K562 (cell line): ENCODE measurements around the gene RPL7A. TPM values are rescaled to one million over a fixed set of nuclear protein-coding genes. Genes with fewer than 3 reads are reported as not detected.
A peak's percentile ranks its signal among the peaks of the same experiment; 100 is the strongest.

Experiments used
- ATF1 ChIP-seq, 2 experiments: fragments of 450-650 bp in 1 of 2; IDR thresholded peaks; 2 replicates each; pipeline ENCODE4 v1.6.1; 2016; ENCODE audit warnings: missing compliant biosample characterization in 1 of 2, missing genetic modification characterization in 1 of 2
- BCL6 ChIP-seq: fragments of 250-450 bp; sonication (Bioruptor Pico); IDR thresholded peaks from 2 replicates; pipeline ENCODE4 v1.4.0; 2020
- DMBX1 ChIP-seq: fragments of 250-450 bp; sonication (Bioruptor Pico); IDR thresholded peaks from 2 replicates; pipeline ENCODE4 v1.8.0; 2022; ENCODE audit warnings: inconsistent platforms, mild to moderate bottlenecking, moderate library complexity, borderline replicate concordance
- EGR1 ChIP-seq: fragments of 450-650 bp; conservative IDR thresholded peaks from 2 replicates; pipeline ENCODE4 v1.6.1; 2017; ENCODE audit warnings: mild to moderate bottlenecking
- ELF4 ChIP-seq: fragments of 450-650 bp; formaldehyde crosslinking; IDR thresholded peaks from 2 replicates; pipeline ENCODE4 v1.4.0; 2022; ENCODE audit warnings: missing genetic modification characterization
- ETV1 ChIP-seq: fragments of 450-650 bp; conservative IDR thresholded peaks from 2 replicates; pipeline ENCODE4 v1.6.1; 2016; ENCODE audit warnings: missing genetic modification characterization, control low read depth, low read depth, missing compliant biosample characterization
- HCFC1 ChIP-seq: IDR thresholded peaks from 2 replicates; pipeline ENCODE4 v1.6.1; 2012; ENCODE audit warnings: low read depth, low read length, improper control_type of control experiment
- JUN ChIP-seq, 2 experiments: sonication (generic) in 1 of 2; formaldehyde crosslinking in 1 of 2; IDR thresholded peaks; 2 replicates each; pipeline versions ENCODE4 v1.6.1 to v1.8.0; 2012 to 2022; ENCODE audit warnings: borderline replicate concordance in 2 of 2, mild to moderate bottlenecking in 2 of 2, improper control_type of control experiment in 1 of 2, low read depth in 1 of 2, low read length in 1 of 2, missing genetic modification reagents in 1 of 2
- KHSRP ChIP-seq: fragments of 450-650 bp; IDR thresholded peaks from 2 replicates; pipeline ENCODE4 v1.6.1; 2017
- L3MBTL2 ChIP-seq: fragments of 450-650 bp; IDR thresholded peaks from 2 replicates; pipeline ENCODE4 v1.6.1; 2016; ENCODE audit warnings: mild to moderate bottlenecking, moderate library complexity
- LARP7 ChIP-seq: fragments of 450-650 bp; IDR thresholded peaks from 2 replicates; pipeline ENCODE4 v1.6.1; 2016
- NCOA4 ChIP-seq: fragments of 450-650 bp; IDR thresholded peaks from 2 replicates; pipeline ENCODE4 v1.6.1; 2018; ENCODE audit warnings: mild to moderate bottlenecking; ENCODE audit not compliant: partially characterized antibody
- NFRKB ChIP-seq: fragments of 450-650 bp; IDR thresholded peaks from 2 replicates; pipeline ENCODE4 v1.6.1; 2016; ENCODE audit warnings: low read depth
- POLR2B ChIP-seq: fragments of 450-650 bp; IDR thresholded peaks from 2 replicates; pipeline ENCODE4 v1.6.1; 2018; ENCODE audit warnings: low read depth; ENCODE audit not compliant: partially characterized antibody
- PYGO2 ChIP-seq: fragments of 450-650 bp; IDR thresholded peaks from 2 replicates; pipeline ENCODE4 v1.6.1; 2016; ENCODE audit warnings: mild to moderate bottlenecking, missing genetic modification characterization, moderate library complexity, missing compliant biosample characterization
- ZNF124 ChIP-seq: sonication (generic); formaldehyde crosslinking; IDR thresholded peaks from 2 replicates; pipeline ENCODE4 v1.8.1; 2022; ENCODE audit warnings: missing genetic modification reagents
- ZNF174 ChIP-seq: fragments of 250-450 bp; sonication (Bioruptor Pico); IDR thresholded peaks from 2 replicates; pipeline ENCODE4 v1.4.0; 2020; ENCODE audit warnings: mild to moderate bottlenecking
- ZNF696 ChIP-seq: fragments of 250-450 bp; sonication (Bioruptor Pico); conservative IDR thresholded peaks from 2 replicates; pipeline ENCODE4 v1.4.0; 2020; ENCODE audit warnings: mild to moderate bottlenecking, moderate library complexity
- polyA plus RNA-seq, 8 experiments: library from polyadenylated mRNA; depleted of rRNA in 4 of 8; stranded (reverse) in 5 of 8; unstranded in 3 of 8; fragments of >200 nt; fragmentation: Nextera tagmentation in 2 of 8; fragmentation: Illumina TruSeq in 1 of 8; extraction: Ambion mirVana in 2 of 8; extraction: Trizol in 1 of 8; gene quantifications; 2 replicates each; pipeline versions ENCODE4 v1.2.1 to v1.2.3, GENCODE V29; 2011 to 2014; ENCODE audit warnings: inconsistent platforms in 1 of 8, missing spikeins in 1 of 8
- total RNA-seq, 7 experiments: library from RNA; depleted of rRNA in 6 of 7; stranded (reverse); fragments of >200 nt in 6 of 7; fragmentation: Illumina TruSeq in 2 of 7; extraction: Trizol in 2 of 7; gene quantifications; 2 replicates each; pipeline versions ENCODE4 v1.2.1 to v1.2.3, GENCODE V29; 2011 to 2021; ENCODE audit warnings: low replicate concordance in 1 of 7
- TF ChIP-seq, protein P1 (sequence below): fragments of 250-450 bp; sonication (Bioruptor Pico); IDR thresholded peaks from 2 replicates; pipeline ENCODE4 v1.5.0; 2020; ENCODE audit warnings: mild to moderate bottlenecking, borderline replicate concordance
- TF ChIP-seq, protein P2 (sequence below): fragments of 450-650 bp; IDR thresholded peaks from 2 replicates; pipeline ENCODE4 v1.6.1; 2016; ENCODE audit warnings: borderline replicate concordance
- TF ChIP-seq, protein P3 (sequence below): fragments of 450-650 bp; IDR thresholded peaks from 2 replicates; pipeline ENCODE4 v1.6.1; 2017; ENCODE audit warnings: antibody characterized with exemption
- TF ChIP-seq, protein P4 (sequence below): fragments of 450-650 bp; formaldehyde crosslinking; IDR thresholded peaks from 2 replicates; pipeline ENCODE4 v1.4.0; 2020; ENCODE audit warnings: mild to moderate bottlenecking, mixed read lengths

RPL7A gene
- total and polyA plus RNA-seq, 9 of the 15 experiments (the other 6 are each of a cell fraction or from before 2014, with no cell fraction given) = 1,935 to 3,760 (median 2,652) TPM

DNA sequence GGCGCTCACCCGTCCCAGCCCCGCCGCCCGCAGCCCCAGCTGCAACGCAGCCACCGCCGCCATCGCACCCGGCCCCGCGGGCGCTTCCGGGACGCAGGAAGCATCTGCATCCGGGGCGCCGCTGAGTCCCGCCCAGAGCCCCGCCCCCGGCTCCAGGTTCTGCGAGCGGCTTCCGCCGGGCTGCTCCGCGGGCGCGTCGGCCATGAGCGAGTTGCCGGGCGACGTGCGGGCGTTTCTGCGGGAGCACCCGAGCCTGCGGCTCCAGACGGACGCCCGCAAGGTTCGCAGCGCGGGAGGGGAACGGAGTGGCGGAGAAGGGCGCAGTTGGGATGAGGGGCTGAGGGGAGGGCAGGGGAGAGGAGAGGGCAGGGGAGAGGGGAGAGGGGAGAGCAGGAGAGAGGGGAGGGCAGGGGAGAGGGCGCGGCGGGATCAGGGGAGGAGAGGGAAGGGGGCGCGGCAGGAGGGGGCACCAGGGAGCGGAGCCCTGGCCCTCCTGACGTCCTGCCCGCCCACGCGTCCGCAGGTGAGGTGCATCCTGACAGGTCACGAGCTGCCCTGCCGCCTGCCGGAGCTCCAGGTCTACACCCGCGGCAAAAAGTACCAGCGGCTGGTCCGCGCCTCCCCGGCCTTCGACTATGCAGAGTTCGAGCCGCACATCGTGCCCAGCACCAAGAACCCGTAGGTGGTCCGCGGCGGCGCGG lies 8.5 kb downstream of the RPL7A start, which contains the start of the genes SURF1 and SURF2 (continued):
- TF ChIP-seq, protein P1, sequence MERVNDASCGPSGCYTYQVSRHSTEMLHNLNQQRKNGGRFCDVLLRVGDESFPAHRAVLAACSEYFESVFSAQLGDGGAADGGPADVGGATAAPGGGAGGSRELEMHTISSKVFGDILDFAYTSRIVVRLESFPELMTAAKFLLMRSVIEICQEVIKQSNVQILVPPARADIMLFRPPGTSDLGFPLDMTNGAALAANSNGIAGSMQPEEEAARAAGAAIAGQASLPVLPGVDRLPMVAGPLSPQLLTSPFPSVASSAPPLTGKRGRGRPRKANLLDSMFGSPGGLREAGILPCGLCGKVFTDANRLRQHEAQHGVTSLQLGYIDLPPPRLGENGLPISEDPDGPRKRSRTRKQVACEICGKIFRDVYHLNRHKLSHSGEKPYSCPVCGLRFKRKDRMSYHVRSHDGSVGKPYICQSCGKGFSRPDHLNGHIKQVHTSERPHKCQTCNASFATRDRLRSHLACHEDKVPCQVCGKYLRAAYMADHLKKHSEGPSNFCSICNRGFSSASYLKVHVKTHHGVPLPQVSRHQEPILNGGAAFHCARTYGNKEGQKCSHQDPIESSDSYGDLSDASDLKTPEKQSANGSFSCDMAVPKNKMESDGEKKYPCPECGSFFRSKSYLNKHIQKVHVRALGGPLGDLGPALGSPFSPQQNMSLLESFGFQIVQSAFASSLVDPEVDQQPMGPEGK = no peak
- TF ChIP-seq BCL6 (CRISPR knock-in tag) = no peak
- TF ChIP-seq ATF1 (CRISPR knock-in tag; IDR thresholded peaks at IDR 0.05) = no peak
- TF ChIP-seq ATF1 (tag; IDR thresholded peaks at IDR 0.05) = peak; percentile 29; the same call in 1 of the 2 replicates
- TF ChIP-seq, protein P2, sequence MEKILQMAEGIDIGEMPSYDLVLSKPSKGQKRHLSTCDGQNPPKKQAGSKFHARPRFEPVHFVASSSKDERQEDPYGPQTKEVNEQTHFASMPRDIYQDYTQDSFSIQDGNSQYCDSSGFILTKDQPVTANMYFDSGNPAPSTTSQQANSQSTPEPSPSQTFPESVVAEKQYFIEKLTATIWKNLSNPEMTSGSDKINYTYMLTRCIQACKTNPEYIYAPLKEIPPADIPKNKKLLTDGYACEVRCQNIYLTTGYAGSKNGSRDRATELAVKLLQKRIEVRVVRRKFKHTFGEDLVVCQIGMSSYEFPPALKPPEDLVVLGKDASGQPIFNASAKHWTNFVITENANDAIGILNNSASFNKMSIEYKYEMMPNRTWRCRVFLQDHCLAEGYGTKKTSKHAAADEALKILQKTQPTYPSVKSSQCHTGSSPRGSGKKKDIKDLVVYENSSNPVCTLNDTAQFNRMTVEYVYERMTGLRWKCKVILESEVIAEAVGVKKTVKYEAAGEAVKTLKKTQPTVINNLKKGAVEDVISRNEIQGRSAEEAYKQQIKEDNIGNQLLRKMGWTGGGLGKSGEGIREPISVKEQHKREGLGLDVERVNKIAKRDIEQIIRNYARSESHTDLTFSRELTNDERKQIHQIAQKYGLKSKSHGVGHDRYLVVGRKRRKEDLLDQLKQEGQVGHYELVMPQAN = peak; percentile 93
- TF ChIP-seq PYGO2 (tag) = no peak
- TF ChIP-seq LARP7 = peak; percentile 40; the same call in 1 of the 2 replicates
- TF ChIP-seq NCOA4 = no peak
- no peak for TF ChIP-seq NFRKB
- no peak for TF ChIP-seq ELF4
- no peak for TF ChIP-seq L3MBTL2
- no peak for TF ChIP-seq ETV1
- no peak for TF ChIP-seq KHSRP
- TF ChIP-seq JUN (IDR thresholded peaks at IDR 0.05; ENCODE audit: borderline replicate concordance, low read depth, low read length) = no peak
- TF ChIP-seq JUN (CRISPR knock-in tag; IDR thresholded peaks at IDR 0.05; ENCODE audit: borderline replicate concordance) = no peak
- peak; percentile 94 for TF ChIP-seq EGR1
- TF ChIP-seq, protein P3, sequence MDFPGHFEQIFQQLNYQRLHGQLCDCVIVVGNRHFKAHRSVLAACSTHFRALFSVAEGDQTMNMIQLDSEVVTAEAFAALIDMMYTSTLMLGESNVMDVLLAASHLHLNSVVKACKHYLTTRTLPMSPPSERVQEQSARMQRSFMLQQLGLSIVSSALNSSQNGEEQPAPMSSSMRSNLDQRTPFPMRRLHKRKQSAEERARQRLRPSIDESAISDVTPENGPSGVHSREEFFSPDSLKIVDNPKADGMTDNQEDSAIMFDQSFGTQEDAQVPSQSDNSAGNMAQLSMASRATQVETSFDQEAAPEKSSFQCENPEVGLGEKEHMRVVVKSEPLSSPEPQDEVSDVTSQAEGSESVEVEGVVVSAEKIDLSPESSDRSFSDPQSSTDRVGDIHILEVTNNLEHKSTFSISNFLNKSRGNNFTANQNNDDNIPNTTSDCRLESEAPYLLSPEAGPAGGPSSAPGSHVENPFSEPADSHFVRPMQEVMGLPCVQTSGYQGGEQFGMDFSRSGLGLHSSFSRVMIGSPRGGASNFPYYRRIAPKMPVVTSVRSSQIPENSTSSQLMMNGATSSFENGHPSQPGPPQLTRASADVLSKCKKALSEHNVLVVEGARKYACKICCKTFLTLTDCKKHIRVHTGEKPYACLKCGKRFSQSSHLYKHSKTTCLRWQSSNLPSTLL = no peak
- TF ChIP-seq, protein P4, sequence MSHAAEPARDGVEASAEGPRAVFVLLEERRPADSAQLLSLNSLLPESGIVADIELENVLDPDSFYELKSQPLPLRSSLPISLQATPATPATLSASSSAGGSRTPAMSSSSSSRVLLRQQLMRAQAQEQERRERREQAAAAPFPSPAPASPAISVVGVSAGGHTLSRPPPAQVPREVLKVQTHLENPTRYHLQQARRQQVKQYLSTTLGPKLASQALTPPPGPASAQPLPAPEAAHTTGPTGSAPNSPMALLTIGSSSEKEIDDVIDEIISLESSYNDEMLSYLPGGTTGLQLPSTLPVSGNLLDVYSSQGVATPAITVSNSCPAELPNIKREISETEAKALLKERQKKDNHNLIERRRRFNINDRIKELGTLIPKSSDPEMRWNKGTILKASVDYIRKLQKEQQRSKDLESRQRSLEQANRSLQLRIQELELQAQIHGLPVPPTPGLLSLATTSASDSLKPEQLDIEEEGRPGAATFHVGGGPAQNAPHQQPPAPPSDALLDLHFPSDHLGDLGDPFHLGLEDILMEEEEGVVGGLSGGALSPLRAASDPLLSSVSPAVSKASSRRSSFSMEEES (CRISPR knock-in tag) = no peak
- no peak for TF ChIP-seq ZNF696
- no peak for TF ChIP-seq DMBX1 (CRISPR knock-in tag)
- TF ChIP-seq ZNF174 (CRISPR knock-in tag) = no peak
- TF ChIP-seq POLR2B = peak; percentile 66
- TF ChIP-seq ZNF124 = no peak
- TF ChIP-seq HCFC1 = peak; percentile 72
